Astrocyte (in vitro differentiated cells and primary cell): ENCODE measurements around the gene KRTAP3-3. TPM values are rescaled to one million over a fixed set of nuclear protein-coding genes. Genes with fewer than 3 reads are reported as not detected.
A peak's percentile ranks its signal among the peaks of the same experiment; 100 is the strongest.

ENCODE experiments used
- DNase-seq: peaks from one replicate; pipeline ENCODE4 v3.0.0-alpha.2; 2010; ENCODE audit warnings: low read depth
- FAIRE-seq: peaks from 2 replicates; lab custom pipeline; 2011; peaks lifted over from hg19 to GRCh38; lab: Jason Lieb, UNC
- H2AFZ ChIP-seq: 2 replicates; pipeline ENCODE4 v1.6.0; 2012; ENCODE audit warnings: low read depth, low read length, inconsistent platforms
- H3K27ac ChIP-seq: 2 replicates; pipeline ENCODE4 v1.5.1; 2011; ENCODE audit warnings: low read depth, low read length, inconsistent platforms
- H3K27me3 ChIP-seq: 2 replicates; pipeline ENCODE4 v1.6.0; 2011; ENCODE audit warnings: low read length, inconsistent platforms; ENCODE audit not compliant: insufficient read depth
- H3K36me3 ChIP-seq: 2 replicates; pipeline ENCODE4 v1.5.1; 2011; ENCODE audit warnings: low read length, inconsistent platforms; ENCODE audit not compliant: insufficient read depth
- H3K4me1 ChIP-seq: 2 replicates; pipeline ENCODE4 v1.5.1; 2011; ENCODE audit warnings: low read length, inconsistent platforms; ENCODE audit not compliant: insufficient read depth
- H3K4me2 ChIP-seq: 2 replicates; pipeline ENCODE4 v1.6.0; 2012; ENCODE audit warnings: low read length, inconsistent platforms
- H3K4me3 ChIP-seq: 2 replicates; pipeline ENCODE4 v1.5.1; 2011; ENCODE audit warnings: low read depth, mild to moderate bottlenecking, low read length, inconsistent platforms; ENCODE audit not compliant: insufficient read depth
- H3K79me2 ChIP-seq: 2 replicates; pipeline ENCODE4 v1.6.0; 2012; ENCODE audit warnings: mild to moderate bottlenecking, low read length, inconsistent platforms; ENCODE audit not compliant: insufficient read depth
- H3K9ac ChIP-seq: 2 replicates; pipeline ENCODE4 v1.6.0; 2012; ENCODE audit warnings: mild to moderate bottlenecking, low read length, inconsistent platforms
- H3K9me3 ChIP-seq: 2 replicates; pipeline ENCODE4 v1.5.1; 2012; ENCODE audit warnings: low read depth, mild to moderate bottlenecking, low read length, inconsistent platforms; ENCODE audit not compliant: insufficient read depth
- H4K20me1 ChIP-seq: 2 replicates; pipeline ENCODE4 v1.6.0; 2012; ENCODE audit warnings: low read length, inconsistent platforms; ENCODE audit not compliant: insufficient read depth
- H3K27ac Mint-ChIP-seq: one replicate; pipeline ENCODE4 v1.8.0; 2021; ENCODE audit warnings: mild to moderate bottlenecking, mixed read lengths; ENCODE audit not compliant: unreplicated experiment
- H3K27me3 Mint-ChIP-seq: one replicate; pipeline ENCODE4 v1.8.0; 2021; ENCODE audit warnings: low read depth, mixed read lengths; ENCODE audit not compliant: unreplicated experiment
- H3K36me3 Mint-ChIP-seq: one replicate; pipeline ENCODE4 v1.8.0; 2021; ENCODE audit warnings: low read depth, mixed read lengths; ENCODE audit not compliant: unreplicated experiment
- H3K4me1 Mint-ChIP-seq: one replicate; pipeline ENCODE4 v1.8.0; 2021; ENCODE audit warnings: low read depth, mixed read lengths; ENCODE audit not compliant: unreplicated experiment
- H3K4me3 Mint-ChIP-seq: one replicate; pipeline ENCODE4 v1.8.0; 2021; ENCODE audit warnings: mild to moderate bottlenecking, moderate library complexity, mixed read lengths; ENCODE audit not compliant: unreplicated experiment
- H3K9me3 Mint-ChIP-seq: one replicate; pipeline ENCODE4 v1.8.0; 2021; ENCODE audit warnings: mild to moderate bottlenecking, mixed read lengths; ENCODE audit not compliant: unreplicated experiment
- CTCF ChIP-seq: IDR thresholded peaks from 2 replicates; pipeline ENCODE4 v1.5.1; 2011; ENCODE audit warnings: low read depth, mild to moderate bottlenecking, inconsistent platforms, low read length, moderate library complexity; ENCODE audit not compliant: insufficient read depth
- EZH2 ChIP-seq: IDR thresholded peaks from 2 replicates; pipeline ENCODE4 v1.6.1; 2012; ENCODE audit warnings: mild to moderate bottlenecking, low read length, inconsistent platforms; ENCODE audit not compliant: insufficient read depth
- total RNA-seq: library from RNA; stranded (reverse); gene quantifications from 2 replicates; pipeline ENCODE4 v1.2.1, GENCODE V29; 2021

Gene KRTAP3-3
- total RNA-seq, 1 donor from 2014 or later, result not detected

DNA sequence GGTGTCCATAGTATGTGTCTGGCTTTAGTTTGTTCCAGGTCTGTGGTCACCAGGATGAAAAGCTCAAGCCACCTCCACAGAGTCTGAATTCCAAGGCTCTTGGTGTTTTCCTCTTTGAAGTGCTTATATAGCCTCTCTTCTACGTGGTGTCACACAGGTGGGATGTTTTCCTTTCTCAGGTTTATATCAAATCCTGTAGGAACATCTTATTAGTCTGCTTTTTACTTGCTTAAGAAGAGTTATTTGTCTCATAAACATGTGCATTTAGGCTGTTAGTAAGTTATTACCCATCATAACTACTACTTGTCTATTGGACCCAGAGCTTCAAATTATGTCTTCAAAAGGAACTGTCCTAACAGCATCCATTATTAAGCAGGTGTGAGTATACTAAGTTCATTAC, 27.1 kb downstream of the KRTAP3-3 start, which contains the start of gene KRT39:
TSS of gene KRT39 (minus strand) at position 101 of the 400 bp plus-strand sequence. CDS start at position 9, 92 bp downstream.
- Histone ChIP-seq H2AFZ (no peak within 1 kb of the TSS), H3K27me3 (no peaks in the 10 kb centered on the region), H4K20me1 (no peaks in the 10 kb centered on the region), H3K9ac (no peak within 1 kb of the TSS), H3K36me3 (no peaks in the 10 kb centered on the region), H3K79me2 (no peaks in the 10 kb centered on the region), H3K4me2 (no peak within 1 kb of the TSS), H3K27ac (no peak within 1 kb of the TSS), H3K4me1 (no peaks in the 10 kb centered on the region), H3K4me3 (no peak within 1 kb of the TSS), H3K9me3 (no peaks in the 10 kb centered on the region)
- peaks cover 8% of the 10 kb centered on the region for H3K9me3 Mint-ChIP-seq
- DNase-seq (no peak), FAIRE-seq (no peak)
- TF ChIP-seq CTCF (no peak), EZH2 (no peak)
- no peaks in the 10 kb centered on the region for H3K36me3 Mint-ChIP-seq
- no peaks in the 10 kb centered on the region for H3K4me1 Mint-ChIP-seq
- H3K4me3 Mint-ChIP-seq, result no peak within 1 kb of the TSS
- no peak within 1 kb of the TSS for H3K27ac Mint-ChIP-seq
- no peaks in the 10 kb centered on the region for H3K27me3 Mint-ChIP-seq

DNA sequence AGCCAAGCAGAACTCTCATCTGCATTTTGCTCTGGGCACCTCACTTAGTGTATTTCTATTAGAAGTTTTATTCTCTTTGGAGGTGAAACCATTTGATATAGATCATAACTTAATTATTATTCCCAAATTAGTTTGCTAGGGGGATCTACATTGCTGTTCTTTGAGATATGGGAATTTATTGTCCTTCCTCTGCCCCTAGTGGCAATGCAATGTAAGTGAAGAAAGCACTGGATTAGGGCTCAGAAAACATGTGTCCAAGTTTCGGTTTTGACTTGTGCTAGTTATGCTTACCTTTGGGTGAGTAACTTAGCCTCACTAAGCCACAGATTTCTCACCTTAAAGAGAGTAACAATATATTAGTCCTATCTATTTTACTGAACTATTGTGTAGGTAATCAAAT, 30.1 kb downstream of the KRTAP3-3 start:
- Histone ChIP-seq H4K20me1 (no peaks in the 10 kb centered on the region), H3K4me1 (no peaks in the 10 kb centered on the region), H3K36me3 (no peaks in the 10 kb centered on the region), H3K27me3 (no peaks in the 10 kb centered on the region), H3K9me3 (no peaks in the 10 kb centered on the region), H3K9ac (no peak overlapping the region), H3K4me2 (no peak overlapping the region), H3K27ac (no peak overlapping the region), H2AFZ (no peak overlapping the region), H3K79me2 (no peaks in the 10 kb centered on the region), H3K4me3 (no peak overlapping the region)
- Mint-ChIP-seq H3K27ac (no peak overlapping the region), H3K36me3 (no peaks in the 10 kb centered on the region), H3K9me3 (peaks cover 8% of the 10 kb centered on the region), H3K4me1 (peaks cover 5% of the 10 kb centered on the region), H3K4me3 (no peak overlapping the region), H3K27me3 (no peaks in the 10 kb centered on the region)
- FAIRE-seq, result no peak
- peak; percentile 69 for TF ChIP-seq CTCF
- no peak for TF ChIP-seq EZH2
- no peak for DNase-seq

DNA sequence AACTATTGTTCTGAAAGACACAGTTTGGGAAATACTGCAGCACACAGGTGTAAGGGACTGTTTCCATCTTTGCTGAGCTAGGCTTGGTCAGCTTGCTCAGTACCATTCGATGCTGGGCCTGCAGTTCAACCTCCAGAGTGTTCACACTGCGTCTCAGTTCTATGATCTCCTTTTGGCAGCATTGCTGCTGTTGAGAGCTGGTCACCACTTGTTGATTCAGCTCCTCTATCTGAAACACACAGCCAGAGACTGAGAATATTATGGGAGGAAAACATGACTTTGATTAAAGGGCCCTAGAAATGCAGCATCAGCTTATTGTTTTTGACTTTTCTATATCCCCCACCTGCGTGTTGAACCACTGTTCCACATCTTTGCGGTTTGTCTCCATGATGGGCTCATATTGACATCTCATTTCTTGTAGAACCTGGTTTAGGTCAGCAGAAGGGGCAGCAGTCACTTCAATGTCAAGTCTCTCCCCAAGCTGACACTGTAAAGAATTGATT, 31.9 kb downstream of the KRTAP3-3 start:
- H3K36me3 Mint-ChIP-seq, result no peaks in the 10 kb centered on the region
- peaks cover 16% of the 10 kb centered on the region for H3K4me1 Mint-ChIP-seq
- H3K9me3 ChIP-seq, result no peaks in the 10 kb centered on the region
- H3K9ac ChIP-seq, result no peak overlapping the region
- no peak for DNase-seq
- no peak overlapping the region for H3K27ac ChIP-seq
- TF ChIP-seq CTCF (no peak), EZH2 (no peak)
- H2AFZ ChIP-seq, result no peak overlapping the region
- no peak for FAIRE-seq
- no peaks in the 10 kb centered on the region for H3K27me3 ChIP-seq
- no peak overlapping the region for H3K4me3 ChIP-seq
- H3K4me3 Mint-ChIP-seq, result no peak overlapping the region
- H3K4me1 ChIP-seq, result peaks cover 15% of the 10 kb centered on the region
- H3K27me3 Mint-ChIP-seq, result no peaks in the 10 kb centered on the region
- no peak overlapping the region for H3K27ac Mint-ChIP-seq
- H4K20me1 ChIP-seq, result no peaks in the 10 kb centered on the region
- H3K79me2 ChIP-seq, result no peaks in the 10 kb centered on the region
- H3K9me3 Mint-ChIP-seq, result peaks cover 8% of the 10 kb centered on the region
- H3K4me2 ChIP-seq, result no peak overlapping the region
- no peaks in the 10 kb centered on the region for H3K36me3 ChIP-seq
